ENCODE data around the gene PON3.

DNA sequence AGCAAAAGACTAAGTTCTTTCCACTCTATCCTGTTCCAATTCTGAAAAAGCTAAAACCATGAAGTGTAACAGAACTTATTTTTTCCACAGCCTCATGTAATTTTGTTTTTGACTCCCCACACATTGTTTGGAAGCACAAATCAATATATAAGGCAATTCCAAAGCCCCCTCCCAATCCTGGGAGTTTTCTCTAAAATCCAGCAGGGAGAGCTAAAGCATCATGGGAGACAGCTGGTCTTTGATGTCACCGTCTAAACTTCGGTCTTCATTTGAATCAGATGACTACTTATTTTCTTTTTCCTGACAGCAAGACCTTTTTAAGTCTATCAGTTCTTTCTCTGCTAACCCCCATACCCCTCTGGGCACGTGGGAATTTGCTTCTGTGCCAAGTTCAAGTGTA is 38.6 kb downstream of the PON3 start:
- TF ChIP-seq ZNF274 (IDR thresholded peaks at IDR 0.05; ENCODE audit: low read depth, low read length) = no peak
- no peak for TF ChIP-seq SUZ12 (IDR thresholded peaks at IDR 0.05; ENCODE audit: extremely low read depth, insufficient read depth, insufficient read length)
